Measurements from ENCODE around the gene AP3B1.

The AP3B1 gene

DNA sequence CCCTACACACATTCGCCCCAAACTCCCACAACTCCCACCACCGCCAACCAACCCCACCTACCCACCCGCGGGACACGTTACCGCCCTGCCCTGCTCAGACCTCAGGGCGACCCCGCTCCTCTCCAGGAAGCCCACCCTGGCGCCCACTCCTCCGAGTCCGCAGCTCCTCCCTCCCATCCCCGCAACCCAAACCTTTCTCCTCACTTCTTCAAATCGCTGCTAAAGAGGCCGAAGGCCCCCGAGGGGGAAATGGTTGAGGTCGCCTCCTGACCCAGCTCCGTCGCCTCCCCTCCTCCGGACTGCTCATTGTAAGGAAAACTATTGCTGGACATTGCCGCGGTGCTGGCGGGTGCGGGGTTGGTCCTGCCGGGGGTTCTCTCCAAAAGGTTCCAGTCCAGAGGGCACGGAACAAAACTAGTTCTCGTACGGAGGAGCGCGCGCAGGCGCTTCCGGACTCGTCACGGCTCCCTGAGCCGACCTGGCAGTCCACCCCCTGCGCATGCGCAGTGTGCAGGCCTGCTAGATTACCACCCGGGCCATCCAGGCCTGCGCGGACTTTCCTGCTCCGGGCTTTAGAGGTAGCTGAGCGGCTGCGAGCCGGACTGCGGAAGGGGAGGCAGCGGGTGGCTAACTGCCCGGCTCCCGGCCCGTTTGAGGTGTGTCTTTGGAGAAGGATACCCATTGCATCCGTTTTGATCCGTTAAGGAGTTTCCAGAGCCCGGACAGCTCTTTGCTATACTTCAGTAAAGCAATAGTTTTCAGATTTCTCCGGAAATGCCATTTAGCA lies at the start of gene AP3B1:
Gene AP3B1, minus strand, starts transcription at position 451 of the 787 bp plus-strand sequence. Its CDS starts 119 bp downstream, at position 332.
- peak; percentile 96 to 98 for DNase-seq

GRCh38 chr5:78341440-78341839 lies 46.9 kb upstream of the AP3B1 start:
- DNase-seq: no peak

GRCh38 chr5:78339617-78340436 lies 45.3 kb upstream of the AP3B1 start:
- DNase-seq: no peak

DNA sequence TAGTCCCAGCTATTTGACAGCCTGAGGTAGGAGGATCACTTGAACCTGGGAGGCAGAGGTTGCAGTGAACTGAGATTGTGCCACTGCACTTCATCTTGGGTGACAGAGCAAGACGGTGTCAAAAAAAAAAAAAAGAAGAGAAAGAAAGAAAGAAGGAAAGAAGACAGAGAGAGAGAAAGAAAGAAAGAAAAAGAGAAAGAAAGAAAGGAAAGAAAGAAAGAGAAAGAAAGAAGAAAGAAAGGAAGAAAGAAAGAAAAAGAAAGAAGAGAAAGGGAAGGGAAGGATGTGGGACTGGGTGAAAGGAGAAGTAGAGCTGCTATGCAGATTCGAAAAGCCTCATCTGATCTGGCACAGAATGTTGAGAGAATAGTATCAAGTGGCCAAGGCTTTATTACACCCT lies 42.2 kb upstream of the AP3B1 start:
- DNase-seq: no peak

- DNase-seq: no peak
Observed at GRCh38 chr5:78335976-78336375, 41.5 kb upstream of the AP3B1 start.

DNA sequence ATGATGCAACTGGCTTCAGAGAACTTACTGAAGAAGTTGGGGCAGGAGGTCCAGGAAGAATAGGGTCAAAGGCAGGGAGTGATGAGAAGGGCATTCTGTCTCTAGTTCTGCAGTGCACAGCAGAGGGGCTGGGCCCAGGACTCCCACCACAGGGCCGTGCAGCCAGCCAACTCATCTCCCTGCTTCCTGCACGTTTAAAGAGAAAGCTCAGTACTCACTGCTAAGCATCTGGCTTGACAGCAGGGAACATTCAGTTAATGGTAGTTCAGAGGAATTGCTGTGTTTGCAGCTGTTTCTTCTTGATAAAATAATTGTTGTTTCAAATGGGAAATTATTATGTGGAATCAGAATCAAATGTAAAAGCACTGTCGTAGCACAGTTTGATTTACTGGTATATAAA lies 40.3 kb upstream of the AP3B1 start:
- no peak for DNase-seq

DNA sequence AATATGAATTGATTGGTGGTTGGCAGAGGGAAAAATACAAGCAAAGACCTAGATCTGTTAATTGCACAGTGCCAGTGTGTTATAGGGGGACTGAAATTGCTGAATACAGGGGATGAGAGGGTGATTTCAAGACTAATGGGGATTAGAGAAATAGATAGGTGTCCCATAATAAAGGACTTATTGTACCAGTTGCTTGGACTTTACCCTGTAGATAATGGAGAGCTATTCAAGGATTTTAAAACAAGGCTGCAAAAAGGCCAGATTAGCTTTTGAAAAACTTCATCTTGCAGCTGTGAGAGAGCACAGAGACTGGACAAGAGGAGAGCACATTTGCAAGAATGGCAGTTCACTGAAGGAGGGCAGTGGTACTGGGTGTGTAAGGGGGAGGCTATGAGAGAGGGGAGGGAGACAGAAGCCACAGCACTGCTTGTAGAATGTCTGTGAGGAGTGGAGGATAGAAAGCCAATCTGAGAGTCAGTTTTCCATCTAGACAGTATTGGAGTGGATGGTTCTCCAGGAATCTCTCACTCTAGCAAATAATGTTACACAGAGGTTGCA lies 37.1 kb upstream of the AP3B1 start:
- no peak for DNase-seq

DNA sequence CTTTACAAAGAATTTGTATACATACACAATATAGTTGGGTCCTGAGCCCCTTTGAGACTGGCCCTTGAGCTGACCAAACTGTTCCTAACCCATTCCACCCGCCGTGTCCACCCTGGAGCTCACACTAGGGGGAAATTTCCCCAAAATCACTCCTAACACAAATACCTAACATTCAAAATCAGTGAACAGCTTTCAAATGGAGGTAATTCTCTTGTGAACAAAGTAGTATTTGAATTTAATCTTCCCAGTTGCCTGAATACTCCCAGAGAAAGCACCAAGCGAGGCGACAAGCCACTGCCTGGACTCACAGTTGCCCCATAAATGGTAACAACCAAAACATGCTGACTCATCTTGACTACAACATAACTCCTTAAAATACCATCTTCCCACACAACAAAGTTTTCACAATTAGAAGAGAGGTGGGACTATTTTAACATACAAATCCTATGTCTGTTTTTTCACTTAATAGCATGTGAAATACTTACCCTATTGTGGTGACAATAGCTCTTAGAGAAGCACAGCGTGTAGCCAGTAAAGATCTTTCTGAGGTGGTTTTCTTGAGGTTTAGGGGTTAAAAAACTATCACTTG lies 34.2 kb upstream of the AP3B1 start:
- no peak for DNase-seq

DNA sequence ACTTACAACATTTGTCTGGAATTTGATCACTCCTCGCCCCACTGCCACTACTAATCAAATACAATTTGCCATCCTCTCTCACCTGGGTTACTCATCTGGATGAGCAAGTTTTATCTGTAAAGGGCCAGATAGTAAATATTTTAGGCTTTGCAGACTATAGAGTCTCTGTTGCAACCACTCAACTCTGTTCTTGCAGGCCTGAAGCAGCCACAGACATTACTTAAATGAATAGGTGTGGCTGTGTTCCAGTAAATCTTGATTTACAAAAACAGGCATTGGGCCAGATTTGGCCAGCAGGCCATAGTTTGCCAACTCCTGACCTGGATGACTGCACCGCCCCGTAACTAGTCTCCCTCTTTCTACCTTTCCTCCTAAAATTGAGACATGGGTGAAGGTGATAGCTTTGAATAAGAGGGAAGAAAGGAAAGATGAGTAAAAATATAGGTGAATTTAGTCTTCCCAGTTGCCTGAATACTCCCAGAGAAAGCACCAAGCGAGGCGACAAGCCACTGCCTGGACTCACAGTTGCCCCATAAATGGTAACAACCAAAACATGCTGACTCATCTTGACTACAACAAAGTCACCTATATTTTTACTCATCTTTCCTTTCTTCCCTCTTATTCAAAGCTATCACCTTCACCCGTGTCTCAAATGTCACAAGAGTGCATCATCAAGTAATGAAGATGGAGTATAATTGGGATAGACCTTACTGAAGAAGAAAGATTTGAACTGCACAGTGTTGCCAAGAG lies 33.4 kb upstream of the AP3B1 start:
- no peak for DNase-seq

DNA sequence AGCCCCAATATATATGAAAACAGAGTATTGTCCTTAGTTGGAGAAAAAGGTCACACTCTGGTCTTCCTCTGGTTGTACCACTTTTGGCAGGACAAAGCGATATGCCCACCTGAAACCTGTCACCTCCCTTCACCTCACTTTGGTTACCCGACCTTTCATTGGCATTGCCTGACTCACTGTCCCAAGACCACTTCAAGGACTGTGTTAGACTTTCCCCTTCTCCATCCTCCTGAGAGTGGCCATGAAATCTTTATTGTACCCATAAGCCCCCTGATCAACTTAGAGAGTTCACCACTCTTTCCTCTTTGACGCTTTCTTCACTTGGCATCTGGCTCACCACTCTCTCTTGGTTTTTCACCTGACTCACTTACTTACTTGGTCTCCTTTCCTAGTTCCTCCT lies 32.4 kb upstream of the AP3B1 start:
- no peak for DNase-seq

GRCh38 chr5:78323241-78323640 lies 28.7 kb upstream of the AP3B1 start:
- no peak for DNase-seq

DNA sequence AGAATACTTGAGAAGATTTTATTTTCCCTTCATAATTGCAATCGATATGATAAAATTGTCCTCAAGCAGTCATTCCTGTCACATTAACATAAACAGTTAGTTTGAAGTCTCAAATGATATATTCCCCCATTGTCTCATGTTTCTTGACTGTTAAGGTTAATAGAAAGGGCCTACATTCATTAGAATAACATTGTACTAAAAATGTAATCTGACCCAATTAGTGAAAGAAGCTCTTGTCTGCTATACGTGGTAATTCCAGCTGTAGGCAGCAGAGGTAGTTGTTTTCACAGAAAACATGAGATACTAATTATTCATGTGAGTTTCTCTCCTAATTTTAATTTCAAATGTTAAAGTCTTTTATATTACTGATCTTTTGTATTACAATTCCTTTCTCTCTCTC lies 25.9 kb upstream of the AP3B1 start:
- no peak for DNase-seq

DNA sequence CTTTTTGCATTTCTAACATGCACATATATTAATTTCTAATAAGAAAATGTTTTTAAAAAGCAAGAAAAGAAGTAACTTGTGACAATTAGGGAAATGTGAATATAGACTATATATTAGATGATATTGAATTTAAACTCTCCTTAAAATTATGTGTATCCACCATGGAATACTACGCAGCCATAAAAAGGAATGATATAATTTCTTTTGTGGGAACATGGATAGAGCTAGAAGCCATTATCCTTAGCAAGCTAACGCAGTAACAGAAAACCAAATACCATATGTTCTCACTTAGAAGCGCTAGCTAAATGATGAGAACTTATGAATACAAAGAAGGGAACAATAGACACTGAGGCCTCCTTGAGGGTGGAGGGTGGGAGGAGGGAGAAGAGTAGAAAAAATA lies 23.8 kb upstream of the AP3B1 start:
- DNase-seq: no peak

- DNase-seq: no peak
Observed at GRCh38 chr5:78317515-78317914, 23.0 kb upstream of the AP3B1 start.

- DNase-seq: no peak
Observed at GRCh38 chr5:78308703-78309102, 14.2 kb upstream of the AP3B1 start.

DNA sequence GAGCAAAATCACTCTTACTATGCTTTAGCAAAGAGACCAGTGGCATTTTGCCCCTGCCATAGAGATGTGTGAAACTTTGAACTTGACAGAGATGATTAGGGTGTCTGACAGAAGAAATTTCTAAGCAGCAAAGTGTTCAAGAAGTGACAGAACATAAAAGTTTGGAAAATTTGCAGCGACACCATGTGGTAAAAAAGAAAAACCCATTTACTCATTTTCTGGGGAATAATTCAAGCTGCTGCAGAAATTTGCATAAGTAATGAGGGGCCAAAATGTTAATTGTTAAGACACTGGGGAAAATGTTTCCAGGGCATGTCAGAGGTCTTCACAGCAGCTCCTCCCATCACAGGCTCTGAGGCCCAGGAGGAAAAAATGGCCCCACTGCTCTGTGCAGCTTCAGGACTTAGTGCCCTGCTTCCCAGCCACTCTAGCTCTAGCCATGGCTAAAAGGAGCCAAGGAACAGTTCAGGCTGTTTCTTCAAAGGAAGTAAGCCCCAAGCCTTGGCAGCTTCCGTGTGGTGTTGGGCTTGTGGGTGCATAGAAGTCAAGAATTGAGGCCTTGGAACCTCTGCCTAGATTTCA lies 6.1 kb upstream of the AP3B1 start:
- no peak for DNase-seq

- peak; percentile 65 to 67 for DNase-seq
Observed at GRCh38 chr5:78295035-78295961, 800 bp upstream of the AP3B1 start.

GRCh38 chr5:78293851-78294247 lies 649 bp downstream of the AP3B1 start:
- DNase-seq: peak; percentile 19 to 22

DNA sequence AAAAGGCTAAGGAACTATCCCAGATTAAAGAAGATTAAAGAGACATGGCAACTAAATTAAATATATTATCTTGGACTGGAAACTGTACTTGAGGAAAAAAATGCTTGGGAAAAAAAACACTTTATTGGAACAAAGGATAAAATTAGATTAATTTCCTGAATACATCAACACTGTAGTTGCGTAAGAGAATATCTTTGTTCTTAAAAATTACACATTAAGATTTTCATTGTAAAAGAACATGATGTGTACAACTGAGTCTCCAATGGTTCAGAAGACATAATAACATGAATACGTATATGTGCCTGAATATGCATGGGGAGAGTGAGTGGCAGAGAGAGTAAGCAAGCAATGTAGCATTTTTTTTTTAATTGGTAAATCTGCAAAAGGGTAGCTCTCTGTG lies 2.8 kb downstream of the AP3B1 start:
- no peak for DNase-seq

DNA sequence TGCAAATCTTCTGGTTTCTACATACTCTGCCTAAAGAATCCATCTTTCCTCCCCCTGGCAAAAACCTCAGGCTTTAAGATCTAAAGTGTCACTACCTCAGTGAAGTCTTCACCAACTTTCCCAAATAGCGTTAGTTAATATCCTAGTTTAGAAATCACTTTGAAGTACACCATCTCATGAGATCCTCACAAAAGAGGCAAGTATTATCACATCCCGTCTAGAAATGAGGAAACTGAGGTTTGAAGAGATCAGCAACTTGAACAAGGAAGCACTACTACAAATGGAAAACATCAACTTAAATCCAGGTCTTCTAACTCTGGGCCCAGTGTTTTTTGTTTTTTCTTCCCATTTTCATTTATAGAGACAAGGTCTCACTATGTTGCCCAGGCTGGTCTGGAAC lies 4.6 kb downstream of the AP3B1 start:
- DNase-seq: no peak

DNA sequence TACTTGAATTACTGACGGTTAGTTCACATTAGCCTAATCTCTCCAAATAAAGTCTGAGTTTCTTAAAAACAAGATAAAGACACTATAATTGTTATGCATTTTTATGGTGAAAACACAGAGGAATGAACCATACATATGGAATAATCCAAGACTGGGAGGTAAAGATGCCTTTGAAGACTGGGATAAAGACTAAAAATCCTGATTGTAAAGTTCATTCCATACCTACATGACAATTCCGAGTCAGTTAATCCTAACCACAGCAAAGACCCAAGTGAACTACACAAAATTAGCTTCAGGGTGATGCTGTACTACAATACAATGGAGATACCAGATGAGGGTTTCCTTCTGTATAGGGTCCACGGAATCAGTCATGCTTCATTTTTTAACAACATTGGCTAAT lies 6.3 kb downstream of the AP3B1 start:
- DNase-seq: no peak

Data from activated T-cell treated with anti-CD3 and anti-CD28 coated beads, Interleukin-2, amount 50 U/mL, for 48 hours (primary cell).